ENCODE results near the gene ANKRD28. TPM values are rescaled to one million over a fixed set of nuclear protein-coding genes. Genes with fewer than 3 reads are reported as not detected.

Gene ANKRD28
- total RNA-seq, 1 experiment from 2014 or later: 89.3 TPM

- no TSS peak for BruUV-seq (replicated peaks)
- intact Hi-C loops (cut with micrococcal nuclease; ENCODE audit: unreplicated experiment): no loop called here
- no peaks in the 10 kb centered on the region for H3K9me3 ChIP-seq (ENCODE audit: control insufficient read depth, insufficient read depth, low read depth, low read length)
- no peaks in the 10 kb centered on the region for H3K27me3 ChIP-seq (ENCODE audit: control insufficient read depth, insufficient read depth, low read length)
- no peak overlapping the region for H3K4me3 ChIP-seq (ENCODE audit: low read depth in 2 of 2, low read length in 2 of 2)
- ChIA-PET POLR2A (no interaction called here), CTCF (no interaction called here)
- no peak for ATAC-seq
- H3K4me1 ChIP-seq (ENCODE audit: control insufficient read depth, insufficient read depth, low read length): no peaks in the 10 kb centered on the region
- H3K36me3 ChIP-seq (ENCODE audit: control insufficient read depth, insufficient read depth, low read length): peaks cover 12% of the 10 kb centered on the region; the same call in 1 of the 2 replicates
- DNase-seq (ENCODE audit: low read depth, low spot score): no peak
- TF ChIP-seq TCF7L2 (IDR thresholded peaks at IDR 0.05; ENCODE audit: low read depth, low read length) (no peak), SIN3A (IDR thresholded peaks at IDR 0.05; ENCODE audit: borderline replicate concordance, insufficient read depth, low read depth, low read length) (no peak), CTCF (IDR thresholded peaks at IDR 0.05) (no peak), POLR2AphosphoS5 (IDR thresholded peaks at IDR 0.05; ENCODE audit: low read depth, low read length) (no peak; the same call in 1 of the 2 replicates)
- TF ChIP-seq, protein P1, sequence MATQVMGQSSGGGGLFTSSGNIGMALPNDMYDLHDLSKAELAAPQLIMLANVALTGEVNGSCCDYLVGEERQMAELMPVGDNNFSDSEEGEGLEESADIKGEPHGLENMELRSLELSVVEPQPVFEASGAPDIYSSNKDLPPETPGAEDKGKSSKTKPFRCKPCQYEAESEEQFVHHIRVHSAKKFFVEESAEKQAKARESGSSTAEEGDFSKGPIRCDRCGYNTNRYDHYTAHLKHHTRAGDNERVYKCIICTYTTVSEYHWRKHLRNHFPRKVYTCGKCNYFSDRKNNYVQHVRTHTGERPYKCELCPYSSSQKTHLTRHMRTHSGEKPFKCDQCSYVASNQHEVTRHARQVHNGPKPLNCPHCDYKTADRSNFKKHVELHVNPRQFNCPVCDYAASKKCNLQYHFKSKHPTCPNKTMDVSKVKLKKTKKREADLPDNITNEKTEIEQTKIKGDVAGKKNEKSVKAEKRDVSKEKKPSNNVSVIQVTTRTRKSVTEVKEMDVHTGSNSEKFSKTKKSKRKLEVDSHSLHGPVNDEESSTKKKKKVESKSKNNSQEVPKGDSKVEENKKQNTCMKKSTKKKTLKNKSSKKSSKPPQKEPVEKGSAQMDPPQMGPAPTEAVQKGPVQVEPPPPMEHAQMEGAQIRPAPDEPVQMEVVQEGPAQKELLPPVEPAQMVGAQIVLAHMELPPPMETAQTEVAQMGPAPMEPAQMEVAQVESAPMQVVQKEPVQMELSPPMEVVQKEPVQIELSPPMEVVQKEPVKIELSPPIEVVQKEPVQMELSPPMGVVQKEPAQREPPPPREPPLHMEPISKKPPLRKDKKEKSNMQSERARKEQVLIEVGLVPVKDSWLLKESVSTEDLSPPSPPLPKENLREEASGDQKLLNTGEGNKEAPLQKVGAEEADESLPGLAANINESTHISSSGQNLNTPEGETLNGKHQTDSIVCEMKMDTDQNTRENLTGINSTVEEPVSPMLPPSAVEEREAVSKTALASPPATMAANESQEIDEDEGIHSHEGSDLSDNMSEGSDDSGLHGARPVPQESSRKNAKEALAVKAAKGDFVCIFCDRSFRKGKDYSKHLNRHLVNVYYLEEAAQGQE (IDR thresholded peaks at IDR 0.05; ENCODE audit: insufficient read depth in 1 of 2, low read depth in 2 of 2, low read length in 1 of 2): no peak
- in situ Hi-C loops (cut with HindIII; ENCODE audit: low pct_unique_long_range_greater_than_20kb, low sequenced_read_pairs): no loop called here
- H3K27ac ChIP-seq (ENCODE audit: low read length): peak overlapping the region; percentile 49
Observed at GRCh38 chr3:15665510-15666150, 132.1 kb downstream of the ANKRD28 start.

DNA sequence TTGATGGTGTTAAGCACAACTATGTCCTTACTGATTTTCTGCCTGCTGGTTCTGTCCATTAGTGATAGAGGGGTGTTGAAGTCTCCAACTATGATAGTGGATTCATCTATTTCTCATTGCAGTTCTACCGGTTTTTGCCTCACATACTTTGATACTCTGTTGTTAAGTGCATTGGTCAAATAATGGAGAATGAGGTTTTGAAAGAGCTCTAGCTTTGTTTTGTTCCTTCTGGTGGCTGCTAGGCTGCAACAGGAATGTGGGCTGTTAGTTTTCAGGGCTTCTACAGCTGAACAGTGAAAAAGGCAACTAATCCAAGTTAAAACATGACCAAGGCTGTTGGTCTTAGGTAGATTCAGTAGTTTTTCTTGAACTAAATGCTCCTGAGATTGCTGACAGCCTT, 133.6 kb downstream of the ANKRD28 start:
- POLR2A ChIA-PET: interaction anchor here (0.5 kb wide), 1 partner anchor 24 kb away, joined by 3 read pairs; no protein-coding TSS in a partner anchor

More for the DNA sequence above, 133.6 kb downstream of the ANKRD28 start:
- peaks cover 3% of the 10 kb centered on the region; the same call in 1 of the 2 replicates for H3K36me3 ChIP-seq (ENCODE audit: control insufficient read depth, insufficient read depth, low read length)
- CTCF ChIA-PET: no interaction called here
- DNase-seq (ENCODE audit: low read depth, low spot score): no peak
- no peak for ATAC-seq
- TF ChIP-seq, protein P1 (IDR thresholded peaks at IDR 0.05; ENCODE audit: insufficient read depth in 1 of 2, low read depth in 2 of 2, low read length in 1 of 2): no peak
- TF ChIP-seq SIN3A (IDR thresholded peaks at IDR 0.05; ENCODE audit: borderline replicate concordance, insufficient read depth, low read depth, low read length) (no peak), TCF7L2 (IDR thresholded peaks at IDR 0.05; ENCODE audit: low read depth, low read length) (no peak), CTCF (IDR thresholded peaks at IDR 0.05) (no peak), POLR2AphosphoS5 (IDR thresholded peaks at IDR 0.05; ENCODE audit: low read depth, low read length) (no peak)
- no peaks in the 10 kb centered on the region for H3K27me3 ChIP-seq (ENCODE audit: control insufficient read depth, insufficient read depth, low read length)
- no peaks in the 10 kb centered on the region for H3K9me3 ChIP-seq (ENCODE audit: control insufficient read depth, insufficient read depth, low read depth, low read length)
- H3K4me3 ChIP-seq (ENCODE audit: low read depth in 2 of 2, low read length in 2 of 2): no peak overlapping the region
- H3K27ac ChIP-seq (ENCODE audit: low read length): peak overlapping the region; percentile 49; the same call in 1 of the 2 replicates
- H3K4me1 ChIP-seq (ENCODE audit: control insufficient read depth, insufficient read depth, low read length): no peaks in the 10 kb centered on the region
- intact Hi-C loops (cut with micrococcal nuclease; ENCODE audit: unreplicated experiment) (no loop called here), in situ Hi-C loops (cut with HindIII; ENCODE audit: low pct_unique_long_range_greater_than_20kb, low sequenced_read_pairs) (no loop called here)
- no TSS peak for BruUV-seq (replicated peaks)
